Type B pancreatic cell (in vitro differentiated cells): ENCODE data around the gene CPXM1. TPM values are rescaled to one million over a fixed set of nuclear protein-coding genes. Genes with fewer than 3 reads are reported as not detected.

Experiments
- DNase-seq: peaks from one replicate; pipeline ENCODE4 v3.0.0; 2021; ENCODE audit warnings: mixed read lengths; ENCODE audit not compliant: unreplicated experiment; ENCODE audit errors: extremely low spot score
- H3K27ac Mint-ChIP-seq: 2 replicates; pipeline ENCODE4 v1.8.0; 2021; ENCODE audit warnings: mild to moderate bottlenecking, mixed read lengths
- H3K27me3 Mint-ChIP-seq: 2 replicates; pipeline ENCODE4 v1.8.0; 2021; ENCODE audit warnings: mixed read lengths
- H3K36me3 Mint-ChIP-seq: 2 replicates; pipeline ENCODE4 v1.8.0; 2021; ENCODE audit warnings: mixed read lengths
- H3K4me1 Mint-ChIP-seq: one replicate; pipeline ENCODE4 v1.8.0; 2021; ENCODE audit warnings: mixed read lengths; ENCODE audit not compliant: unreplicated experiment
- H3K4me3 Mint-ChIP-seq: 2 replicates; pipeline ENCODE4 v1.8.0; 2021; ENCODE audit warnings: mild to moderate bottlenecking, mixed read lengths
- H3K9me3 Mint-ChIP-seq: 2 replicates; pipeline ENCODE4 v1.8.0; 2021; ENCODE audit warnings: mixed read lengths
- total RNA-seq: library from RNA; stranded (reverse); gene quantifications from 2 replicates; pipeline ENCODE4 v1.2.1, GENCODE V29; 2021; ENCODE audit warnings: low replicate concordance
- TF ChIP-seq, protein P1 (sequence below): fragments of 200-600 bp; sonication (generic); conservative IDR thresholded peaks from 2 replicates; pipeline ENCODE4 v1.5.0; 2021; ENCODE audit warnings: antibody characterized with exemption, mild to moderate bottlenecking

Gene CPXM1
- total RNA-seq, 1 donor from 2014 or later = 106 TPM

DNA sequence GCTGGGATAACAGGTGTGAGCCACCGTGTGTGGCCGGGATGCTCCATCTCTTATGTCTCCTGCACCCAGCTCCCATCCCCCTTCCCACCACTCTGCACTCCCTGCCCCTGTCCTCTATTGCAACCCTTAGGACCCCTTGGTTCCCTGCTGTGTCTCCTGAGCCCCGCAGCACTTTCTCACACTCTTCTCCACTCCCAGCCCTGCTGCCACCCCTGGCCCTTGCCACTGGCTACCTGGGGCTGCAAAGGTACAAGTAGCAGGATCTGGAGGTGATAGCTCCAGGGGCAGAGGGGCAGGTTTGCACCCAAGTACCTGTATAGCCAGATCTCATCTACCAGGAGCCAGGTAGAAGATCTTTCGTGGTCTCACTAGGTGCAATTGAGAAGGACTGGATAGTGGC, 6.6 kb upstream of the CPXM1 start:
- no peaks in the 10 kb centered on the region for H3K36me3 Mint-ChIP-seq
- H3K27ac Mint-ChIP-seq = no peak overlapping the region
- TF ChIP-seq, protein P1, sequence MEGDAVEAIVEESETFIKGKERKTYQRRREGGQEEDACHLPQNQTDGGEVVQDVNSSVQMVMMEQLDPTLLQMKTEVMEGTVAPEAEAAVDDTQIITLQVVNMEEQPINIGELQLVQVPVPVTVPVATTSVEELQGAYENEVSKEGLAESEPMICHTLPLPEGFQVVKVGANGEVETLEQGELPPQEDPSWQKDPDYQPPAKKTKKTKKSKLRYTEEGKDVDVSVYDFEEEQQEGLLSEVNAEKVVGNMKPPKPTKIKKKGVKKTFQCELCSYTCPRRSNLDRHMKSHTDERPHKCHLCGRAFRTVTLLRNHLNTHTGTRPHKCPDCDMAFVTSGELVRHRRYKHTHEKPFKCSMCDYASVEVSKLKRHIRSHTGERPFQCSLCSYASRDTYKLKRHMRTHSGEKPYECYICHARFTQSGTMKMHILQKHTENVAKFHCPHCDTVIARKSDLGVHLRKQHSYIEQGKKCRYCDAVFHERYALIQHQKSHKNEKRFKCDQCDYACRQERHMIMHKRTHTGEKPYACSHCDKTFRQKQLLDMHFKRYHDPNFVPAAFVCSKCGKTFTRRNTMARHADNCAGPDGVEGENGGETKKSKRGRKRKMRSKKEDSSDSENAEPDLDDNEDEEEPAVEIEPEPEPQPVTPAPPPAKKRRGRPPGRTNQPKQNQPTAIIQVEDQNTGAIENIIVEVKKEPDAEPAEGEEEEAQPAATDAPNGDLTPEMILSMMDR = no peak
- H3K4me1 Mint-ChIP-seq = no peaks in the 10 kb centered on the region
- peaks cover 61% of the 10 kb centered on the region for H3K27me3 Mint-ChIP-seq
- H3K4me3 Mint-ChIP-seq = no peak overlapping the region
- DNase-seq = no peak
- peaks cover 12% of the 10 kb centered on the region for H3K9me3 Mint-ChIP-seq

DNA sequence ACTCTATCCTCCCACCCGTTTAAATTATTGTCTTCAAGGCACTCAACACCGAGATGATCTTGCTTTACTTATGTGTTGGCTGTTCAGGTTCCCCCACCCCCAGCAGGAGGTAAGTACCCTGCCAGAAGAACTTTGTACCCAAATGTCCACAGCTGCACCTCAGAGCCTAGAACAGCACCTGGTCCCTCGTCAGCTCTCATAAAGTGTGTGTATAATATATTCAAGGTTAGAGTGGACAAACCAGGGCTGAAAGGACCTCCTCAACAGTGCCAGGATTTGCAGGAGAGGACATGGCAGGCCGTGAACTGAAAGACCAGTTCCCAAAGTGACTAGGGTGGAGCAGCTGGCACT, 5.9 kb upstream of the CPXM1 start:
- TF ChIP-seq, protein P1 = no peak
- H3K27ac Mint-ChIP-seq = no peak overlapping the region
- H3K4me1 Mint-ChIP-seq = peaks cover 3% of the 10 kb centered on the region
- H3K4me3 Mint-ChIP-seq = no peak overlapping the region
- DNase-seq = no peak
- H3K27me3 Mint-ChIP-seq = peaks cover 61% of the 10 kb centered on the region
- H3K9me3 Mint-ChIP-seq = peaks cover 10% of the 10 kb centered on the region
- no peaks in the 10 kb centered on the region for H3K36me3 Mint-ChIP-seq

DNA sequence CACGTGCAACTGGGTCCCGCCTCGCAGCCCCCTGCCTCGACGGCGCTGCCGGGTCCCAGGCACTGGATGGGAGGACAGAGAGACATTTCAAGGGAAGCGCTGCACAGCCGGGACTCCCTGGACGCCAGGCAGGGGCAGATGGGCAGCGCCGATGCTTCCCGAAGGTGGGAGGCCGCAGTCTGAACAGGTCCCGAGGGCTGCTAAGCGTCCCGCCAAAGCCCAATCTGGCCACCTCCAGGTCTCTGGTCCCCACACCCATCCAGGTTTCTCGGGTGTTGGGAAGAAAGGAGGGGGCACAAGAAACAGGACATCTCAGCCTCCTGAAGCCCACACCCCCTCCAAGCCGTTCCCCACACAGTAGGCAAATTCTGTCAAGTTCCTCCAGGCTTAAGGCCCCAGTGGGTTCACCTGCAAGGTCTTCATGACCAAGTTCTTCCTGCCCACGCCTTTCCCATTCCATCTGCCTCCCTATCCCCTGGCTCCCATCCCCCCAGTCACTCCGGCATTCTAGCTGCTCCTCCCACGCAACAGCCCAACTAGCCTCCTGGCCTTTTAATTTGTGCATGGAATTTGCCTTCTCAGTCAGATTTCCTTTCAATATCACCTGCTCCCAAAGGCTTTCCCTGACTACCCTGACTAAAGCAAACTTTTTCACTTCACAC, 5.4 kb upstream of the CPXM1 start:
- Mint-ChIP-seq H3K36me3 (no peaks in the 10 kb centered on the region), H3K4me1 (peaks cover 8% of the 10 kb centered on the region), H3K27ac (no peak overlapping the region), H3K4me3 (no peak overlapping the region), H3K27me3 (peaks cover 61% of the 10 kb centered on the region), H3K9me3 (peaks cover 10% of the 10 kb centered on the region)
- TF ChIP-seq, protein P1 = no peak
- DNase-seq = no peak

DNA sequence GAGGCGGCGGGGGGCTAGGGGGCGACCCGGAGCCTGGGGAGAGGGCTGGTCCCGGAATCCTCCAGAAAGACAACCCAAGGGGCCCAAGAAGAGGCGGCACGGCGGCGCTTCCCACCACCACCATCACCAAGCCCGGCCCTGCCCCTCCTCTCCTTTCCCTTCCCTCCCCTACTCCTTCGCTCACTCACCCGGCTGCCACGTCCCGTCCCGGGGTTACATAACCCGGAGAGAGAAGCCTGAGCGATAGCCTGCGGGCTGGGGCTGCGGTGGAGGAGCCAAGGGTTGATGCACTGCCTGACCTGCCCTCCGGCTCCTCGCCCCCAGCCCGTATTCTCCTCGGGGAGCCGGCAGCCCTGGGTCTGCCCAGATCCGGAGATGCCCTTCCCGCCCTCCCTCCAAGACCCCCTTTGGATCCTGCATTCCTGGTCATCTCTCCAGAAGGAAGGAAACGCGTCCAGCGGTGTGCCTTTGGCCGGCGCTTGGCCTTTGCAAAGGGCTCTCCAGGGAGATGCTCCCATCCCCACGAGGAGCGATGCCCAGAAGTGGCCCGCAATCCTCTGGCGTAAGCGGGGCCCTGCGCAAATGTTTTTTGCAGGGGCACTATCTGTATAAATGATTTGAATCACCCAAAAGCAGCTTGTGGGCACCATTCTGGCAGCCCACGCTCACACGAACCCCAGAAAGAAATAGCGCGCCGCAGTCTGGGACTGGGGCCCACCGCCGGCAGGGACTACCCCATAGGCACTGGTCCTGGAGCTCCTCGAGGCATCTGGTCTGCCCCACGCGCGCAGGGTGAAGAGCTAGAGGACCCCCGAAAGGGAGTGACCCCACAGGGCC, 4.6 kb upstream of the CPXM1 start:
- TF ChIP-seq, protein P1 = no peak
- no peaks in the 10 kb centered on the region for H3K36me3 Mint-ChIP-seq
- no peak overlapping the region for H3K27ac Mint-ChIP-seq
- H3K9me3 Mint-ChIP-seq = peaks cover 10% of the 10 kb centered on the region
- peaks cover 12% of the 10 kb centered on the region for H3K4me1 Mint-ChIP-seq
- peak; percentile 67 for DNase-seq
- no peak overlapping the region for H3K4me3 Mint-ChIP-seq
- H3K27me3 Mint-ChIP-seq = peaks cover 65% of the 10 kb centered on the region

DNA sequence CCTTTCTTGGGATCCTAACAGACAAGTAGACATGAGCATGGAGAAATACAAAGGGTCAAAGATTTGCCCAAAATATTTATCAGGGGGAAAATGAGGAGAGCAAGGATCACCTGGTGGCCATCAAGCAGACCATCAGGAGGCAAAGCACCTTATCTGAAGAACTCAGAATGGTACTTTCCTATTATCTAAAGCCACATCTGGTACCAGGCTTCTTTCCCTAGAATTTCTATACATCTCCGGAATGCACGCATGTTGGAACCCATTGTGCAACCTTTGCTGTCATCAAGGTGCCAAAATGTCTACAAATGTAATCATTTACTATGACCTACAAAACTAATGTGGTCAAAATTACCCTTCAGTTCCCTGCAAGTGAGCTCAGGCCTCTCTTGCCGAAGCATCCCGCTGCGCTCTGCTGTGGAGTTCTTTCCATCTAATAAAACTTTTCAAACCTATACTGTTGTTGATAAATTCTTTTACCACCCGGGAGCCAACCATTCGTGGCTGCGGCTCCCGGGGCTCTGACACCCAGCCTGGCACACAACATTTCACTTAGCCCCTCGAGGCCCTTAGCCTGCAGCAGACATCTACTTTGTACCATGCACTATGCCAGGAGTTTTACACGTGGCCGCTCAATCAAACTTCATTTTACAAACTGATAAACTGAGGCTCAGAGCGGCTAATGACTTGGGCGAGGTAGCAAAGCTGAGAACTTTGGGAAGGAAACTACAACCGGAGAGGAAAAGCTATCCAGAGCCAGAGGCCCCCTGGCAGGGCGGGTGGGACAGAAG, 3.8 kb upstream of the CPXM1 start:
- DNase-seq = no peak
- Mint-ChIP-seq H3K4me1 (peaks cover 20% of the 10 kb centered on the region), H3K36me3 (no peaks in the 10 kb centered on the region), H3K9me3 (peaks cover 10% of the 10 kb centered on the region), H3K27me3 (peaks cover 73% of the 10 kb centered on the region), H3K4me3 (no peak overlapping the region), H3K27ac (no peak overlapping the region)
- TF ChIP-seq, protein P1 = no peak
